ENCODE measurements around the gene SMYD3. TPM values are rescaled to one million over a fixed set of nuclear protein-coding genes. Genes with fewer than 3 reads are reported as not detected.

SMYD3 gene
- total and polyA plus RNA-seq, 2 of the 4 experiments (the other 2 are of a cell fraction) = 26.5 to 37.6 TPM

DNA sequence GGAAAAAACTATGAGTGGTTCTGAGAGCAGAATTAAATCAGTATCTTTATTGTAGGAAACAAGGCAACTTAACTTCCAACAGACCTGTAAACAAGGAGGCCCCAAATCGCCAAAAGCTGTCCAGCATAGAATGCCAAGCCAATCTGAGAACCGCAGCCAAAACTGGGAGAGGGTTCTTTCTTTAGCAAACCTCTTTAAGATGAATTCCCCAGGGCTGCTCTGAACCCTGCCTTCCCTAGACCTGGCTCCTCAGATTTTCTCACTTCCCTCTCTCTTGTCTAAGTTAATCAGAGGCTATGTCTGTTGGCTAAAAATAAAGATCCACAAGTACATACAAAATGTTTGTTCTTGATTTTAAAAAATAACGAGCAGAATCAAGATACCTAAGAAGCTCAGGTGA is 141.4 kb downstream of the SMYD3 start:
- Histone ChIP-seq H3K9ac (ENCODE audit: low read depth, low read length) (no peak overlapping the region), H3K9me3 (ENCODE audit: control insufficient read depth, insufficient read depth, low read length) (no peaks in the 10 kb centered on the region), H3K27me3 (ENCODE audit: control insufficient read depth, insufficient read depth, low read length) (no peaks in the 10 kb centered on the region), H3K27ac (ENCODE audit: insufficient read depth, low read length) (no peak overlapping the region), H3K4me3 (ENCODE audit: insufficient read depth, low read depth, low read length) (no peak overlapping the region), H2BK20ac (ENCODE audit: low read depth, low read length) (no peak overlapping the region), H4K91ac (ENCODE audit: insufficient read depth, low read depth, low read length) (no peak overlapping the region), H4K5ac (ENCODE audit: low read depth, low read length) (no peak overlapping the region), H4K20me1 (ENCODE audit: insufficient read depth, low read length) (no peaks in the 10 kb centered on the region), H3K4me2 (ENCODE audit: low read depth, low read length) (no peak overlapping the region), H2AK5ac (ENCODE audit: low read depth, low read length) (no peak overlapping the region), H3K56ac (ENCODE audit: extremely low read depth, insufficient read depth, low read length) (no peak overlapping the region), H2BK5ac (ENCODE audit: low read depth, low read length, poor library complexity, severe bottlenecking) (no peak overlapping the region), H4K8ac (ENCODE audit: low read depth in 2 of 2, low read length in 2 of 2) (no peak overlapping the region), H3K14ac (replicated peaks; ENCODE audit: low read depth, low read length) (no peak overlapping the region), H3K9me1 (ENCODE audit: insufficient read depth, low read length) (no peaks in the 10 kb centered on the region; the same call in 1 of the 2 replicates), H2AK9ac (replicated peaks; ENCODE audit: low read depth, low read length, poor library complexity) (no peak overlapping the region), H3K36me3 (ENCODE audit: control insufficient read depth, insufficient read depth, low read length) (no peaks in the 10 kb centered on the region), H3K23ac (ENCODE audit: low read depth, low read length) (no peak overlapping the region), H2AFZ (replicated peaks; ENCODE audit: low read length, poor library complexity) (no peak overlapping the region), H3K4ac (ENCODE audit: low read depth, low read length) (no peak overlapping the region), H3K79me1 (ENCODE audit: low read depth in 1 of 2, low read length in 2 of 2) (0 out of 4 replicates have a peak, but pooled peaks cover 0 to 3% of the 10 kb centered on the region in 2 experiments), H2BK15ac (ENCODE audit: low read depth, low read length) (no peak overlapping the region), H2BK120ac (ENCODE audit: low read depth, low read length) (no peak overlapping the region), H3K18ac (ENCODE audit: low read depth, low read length) (no peak overlapping the region), H3K4me1 (ENCODE audit: control insufficient read depth, insufficient read depth, low read length) (no peaks in the 10 kb centered on the region)
- CTCF ChIA-PET = no interaction called here
- in situ Hi-C loops (cut with MboI; ENCODE audit: low sequenced_read_pairs) = no loop called here
- no peak for TF ChIP-seq POLR2A (IDR thresholded peaks at IDR 0.05; ENCODE audit: low read depth, low read length)
- TF ChIP-seq, protein P1, sequence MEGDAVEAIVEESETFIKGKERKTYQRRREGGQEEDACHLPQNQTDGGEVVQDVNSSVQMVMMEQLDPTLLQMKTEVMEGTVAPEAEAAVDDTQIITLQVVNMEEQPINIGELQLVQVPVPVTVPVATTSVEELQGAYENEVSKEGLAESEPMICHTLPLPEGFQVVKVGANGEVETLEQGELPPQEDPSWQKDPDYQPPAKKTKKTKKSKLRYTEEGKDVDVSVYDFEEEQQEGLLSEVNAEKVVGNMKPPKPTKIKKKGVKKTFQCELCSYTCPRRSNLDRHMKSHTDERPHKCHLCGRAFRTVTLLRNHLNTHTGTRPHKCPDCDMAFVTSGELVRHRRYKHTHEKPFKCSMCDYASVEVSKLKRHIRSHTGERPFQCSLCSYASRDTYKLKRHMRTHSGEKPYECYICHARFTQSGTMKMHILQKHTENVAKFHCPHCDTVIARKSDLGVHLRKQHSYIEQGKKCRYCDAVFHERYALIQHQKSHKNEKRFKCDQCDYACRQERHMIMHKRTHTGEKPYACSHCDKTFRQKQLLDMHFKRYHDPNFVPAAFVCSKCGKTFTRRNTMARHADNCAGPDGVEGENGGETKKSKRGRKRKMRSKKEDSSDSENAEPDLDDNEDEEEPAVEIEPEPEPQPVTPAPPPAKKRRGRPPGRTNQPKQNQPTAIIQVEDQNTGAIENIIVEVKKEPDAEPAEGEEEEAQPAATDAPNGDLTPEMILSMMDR (conservative IDR thresholded peaks at IDR 0.05; ENCODE audit: low read depth, low read length) = no peak
- TF ChIP-seq MAZ (IDR thresholded peaks at IDR 0.05; ENCODE audit: borderline replicate concordance, low read depth, low read length) = no peak
- no peak for TF ChIP-seq CHD1 (IDR thresholded peaks at IDR 0.05; ENCODE audit: low read depth, low read length)
- no peak for TF ChIP-seq FOS (IDR thresholded peaks at IDR 0.05; ENCODE audit: low read depth, low read length)
- no peak for TF ChIP-seq MXI1 (IDR thresholded peaks at IDR 0.05; ENCODE audit: borderline replicate concordance, low read depth, low read length)
- TF ChIP-seq RFX5 (IDR thresholded peaks at IDR 0.05; ENCODE audit: low read depth, low read length) = no peak
- no peak for ATAC-seq (ENCODE audit: low read depth)
- WGBS, 2 experiments (ENCODE audit: extremely low coverage in 2 of 2, insufficient read length in 1 of 2) = no CpG with 5 or more reads among the region's 3 CpGs
- POLR2A ChIA-PET (ENCODE audit: unreplicated experiment) = no interaction called here
- intact Hi-C loops (cut with micrococcal nuclease) = no loop called here
- DNase-seq = no peak
- BruUV-seq (replicated peaks) = no TSS peak
- dilution Hi-C loops (cut with HindIII; ENCODE audit: low sequenced_read_pairs, unreplicated experiment) = no loop called here
